GM12873 (cell line): ENCODE measurements around the gene GREM1.

Experiments
- TF ChIP-seq, protein P1 (sequence below): IDR thresholded peaks from 2 replicates; pipeline ENCODE4 v1.5.1; 2012; ENCODE audit warnings: low read depth, mild to moderate bottlenecking, moderate library complexity, low read length, control low read depth; ENCODE audit not compliant: insufficient read depth; ENCODE audit errors: missing control alignments

The GREM1 gene

DNA sequence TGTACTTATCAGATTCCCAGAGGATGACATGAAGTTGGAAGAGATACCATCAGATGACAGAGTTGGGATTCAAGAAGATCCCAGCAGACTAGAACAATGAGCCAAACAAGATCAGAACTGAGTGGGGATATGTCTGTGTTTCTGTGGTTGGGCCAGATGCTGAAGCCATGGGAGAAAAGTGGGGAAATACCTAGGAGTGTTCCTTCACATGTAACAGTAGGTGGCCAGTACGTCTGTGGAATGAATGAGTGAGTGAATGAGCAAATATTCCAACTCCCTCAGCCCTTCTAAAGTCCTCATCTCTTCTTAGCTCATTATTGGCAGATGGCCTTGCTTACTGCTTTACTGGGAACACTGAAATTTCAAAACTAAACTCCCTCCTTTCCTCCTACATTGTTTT lies 32.2 kb upstream of the GREM1 start:
- TF ChIP-seq, protein P1, sequence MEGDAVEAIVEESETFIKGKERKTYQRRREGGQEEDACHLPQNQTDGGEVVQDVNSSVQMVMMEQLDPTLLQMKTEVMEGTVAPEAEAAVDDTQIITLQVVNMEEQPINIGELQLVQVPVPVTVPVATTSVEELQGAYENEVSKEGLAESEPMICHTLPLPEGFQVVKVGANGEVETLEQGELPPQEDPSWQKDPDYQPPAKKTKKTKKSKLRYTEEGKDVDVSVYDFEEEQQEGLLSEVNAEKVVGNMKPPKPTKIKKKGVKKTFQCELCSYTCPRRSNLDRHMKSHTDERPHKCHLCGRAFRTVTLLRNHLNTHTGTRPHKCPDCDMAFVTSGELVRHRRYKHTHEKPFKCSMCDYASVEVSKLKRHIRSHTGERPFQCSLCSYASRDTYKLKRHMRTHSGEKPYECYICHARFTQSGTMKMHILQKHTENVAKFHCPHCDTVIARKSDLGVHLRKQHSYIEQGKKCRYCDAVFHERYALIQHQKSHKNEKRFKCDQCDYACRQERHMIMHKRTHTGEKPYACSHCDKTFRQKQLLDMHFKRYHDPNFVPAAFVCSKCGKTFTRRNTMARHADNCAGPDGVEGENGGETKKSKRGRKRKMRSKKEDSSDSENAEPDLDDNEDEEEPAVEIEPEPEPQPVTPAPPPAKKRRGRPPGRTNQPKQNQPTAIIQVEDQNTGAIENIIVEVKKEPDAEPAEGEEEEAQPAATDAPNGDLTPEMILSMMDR: no peak

DNA sequence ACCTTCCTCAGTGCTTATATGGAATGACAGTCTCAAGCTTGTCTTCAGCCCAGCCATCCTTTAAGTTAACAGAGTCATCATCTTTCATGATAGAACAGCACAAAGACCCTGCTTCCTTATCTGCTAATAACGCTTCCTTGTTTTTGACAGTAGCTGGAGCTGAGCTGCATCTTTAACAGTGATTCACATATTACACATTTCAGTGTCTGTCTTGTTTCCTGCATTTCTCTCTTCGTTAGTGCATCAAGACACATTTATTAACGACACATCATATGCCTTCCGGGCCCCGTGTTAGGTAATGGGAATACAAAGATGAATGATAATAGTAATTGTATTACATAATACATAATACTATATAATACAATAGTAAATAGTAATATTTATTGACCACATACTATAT lies 30.2 kb upstream of the GREM1 start:
- TF ChIP-seq, protein P1: no peak

DNA sequence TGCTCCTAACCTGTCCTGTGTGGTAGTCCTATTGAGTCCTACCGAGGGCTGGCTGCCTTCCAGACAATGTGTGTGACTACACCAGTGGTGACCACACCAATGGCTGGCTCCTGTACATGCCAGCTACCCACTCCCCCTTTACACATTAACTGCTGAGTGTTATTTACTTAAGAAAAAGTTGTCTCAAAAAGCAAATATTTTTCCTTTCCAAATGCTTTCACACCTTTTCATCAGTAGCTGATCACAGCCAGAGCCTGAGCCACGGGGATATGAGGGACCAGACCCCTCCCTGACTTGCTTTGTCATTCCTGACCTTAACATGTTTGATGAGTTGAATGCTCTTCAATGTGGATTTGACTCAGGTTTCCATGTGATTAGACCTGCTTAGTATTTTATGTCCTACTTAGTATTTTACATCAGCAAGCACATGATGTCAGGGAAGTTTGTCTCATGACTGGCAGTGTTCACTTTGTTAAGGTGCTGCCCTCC lies 29.6 kb upstream of the GREM1 start:
- TF ChIP-seq, protein P1: no peak

DNA sequence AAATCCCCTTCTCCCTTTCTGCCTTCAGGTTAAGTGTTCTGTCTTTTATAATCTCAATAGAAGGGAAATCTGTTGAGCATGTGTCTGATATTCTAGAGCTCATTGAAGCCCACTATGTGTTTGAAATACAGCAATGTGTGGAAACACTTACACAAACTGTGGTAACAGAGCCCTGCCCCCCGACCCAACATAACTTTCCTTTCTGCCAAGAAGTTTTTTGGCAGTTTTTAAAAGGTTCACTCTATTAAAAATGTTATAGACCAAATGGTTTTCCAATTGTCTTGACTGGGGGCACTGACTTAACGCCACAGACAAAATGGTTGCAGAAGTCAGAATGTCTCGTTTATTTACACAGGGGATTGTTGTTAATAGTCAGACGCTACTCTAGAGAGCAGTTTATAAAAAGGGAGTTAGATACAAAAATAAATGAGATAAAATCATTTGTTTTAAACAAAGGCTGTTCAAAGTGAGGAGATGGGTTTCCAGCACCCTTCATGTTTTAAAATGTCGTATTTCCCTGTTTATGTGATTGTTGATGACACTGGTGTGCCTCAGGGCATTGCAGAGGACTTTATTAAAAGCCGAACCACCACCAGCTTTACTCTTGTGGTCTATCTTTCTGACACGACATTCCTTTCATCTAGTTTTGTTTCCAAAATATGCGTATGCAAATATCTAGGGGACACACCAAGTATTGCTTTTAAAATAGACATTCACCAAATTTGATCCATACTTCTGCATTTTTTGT lies 26.7 kb upstream of the GREM1 start:
- TF ChIP-seq, protein P1: no peak

DNA sequence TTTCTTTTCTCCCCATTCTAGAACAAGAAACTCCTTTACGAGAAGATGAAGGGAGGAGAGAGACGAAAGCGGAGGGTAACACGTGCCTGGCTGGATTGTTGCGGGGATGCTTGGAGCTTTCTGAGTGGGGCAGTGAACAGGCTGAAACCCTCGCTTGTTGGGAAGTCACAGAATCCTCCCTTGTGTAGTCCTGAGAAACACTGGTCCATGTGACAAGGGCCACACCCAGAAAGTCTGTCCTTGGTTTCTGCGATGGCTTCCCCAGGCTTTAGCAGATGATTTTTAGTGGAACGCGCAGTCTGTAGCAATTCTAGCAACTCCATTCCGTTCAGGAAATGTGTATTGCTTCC lies 26.1 kb upstream of the GREM1 start:
- TF ChIP-seq, protein P1: no peak

DNA sequence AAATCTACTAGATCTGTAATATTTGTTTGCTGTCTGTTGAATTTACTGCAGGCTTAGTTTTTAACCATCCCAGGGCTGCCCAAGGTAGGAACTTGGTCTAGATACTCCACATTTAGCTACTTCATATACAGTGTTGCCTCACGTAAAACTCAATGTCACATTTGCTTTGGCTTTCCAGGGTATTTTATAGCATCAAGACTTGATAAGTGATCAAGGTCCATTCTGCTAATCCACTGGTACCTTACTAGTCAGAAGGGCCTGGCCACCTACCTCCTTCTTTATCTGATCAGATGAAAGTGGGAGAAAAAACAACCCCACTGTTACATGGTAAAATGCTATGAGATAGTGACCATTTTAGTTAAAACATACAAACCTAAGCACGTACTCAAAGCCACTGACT lies 25.5 kb upstream of the GREM1 start:
- TF ChIP-seq, protein P1: no peak

DNA sequence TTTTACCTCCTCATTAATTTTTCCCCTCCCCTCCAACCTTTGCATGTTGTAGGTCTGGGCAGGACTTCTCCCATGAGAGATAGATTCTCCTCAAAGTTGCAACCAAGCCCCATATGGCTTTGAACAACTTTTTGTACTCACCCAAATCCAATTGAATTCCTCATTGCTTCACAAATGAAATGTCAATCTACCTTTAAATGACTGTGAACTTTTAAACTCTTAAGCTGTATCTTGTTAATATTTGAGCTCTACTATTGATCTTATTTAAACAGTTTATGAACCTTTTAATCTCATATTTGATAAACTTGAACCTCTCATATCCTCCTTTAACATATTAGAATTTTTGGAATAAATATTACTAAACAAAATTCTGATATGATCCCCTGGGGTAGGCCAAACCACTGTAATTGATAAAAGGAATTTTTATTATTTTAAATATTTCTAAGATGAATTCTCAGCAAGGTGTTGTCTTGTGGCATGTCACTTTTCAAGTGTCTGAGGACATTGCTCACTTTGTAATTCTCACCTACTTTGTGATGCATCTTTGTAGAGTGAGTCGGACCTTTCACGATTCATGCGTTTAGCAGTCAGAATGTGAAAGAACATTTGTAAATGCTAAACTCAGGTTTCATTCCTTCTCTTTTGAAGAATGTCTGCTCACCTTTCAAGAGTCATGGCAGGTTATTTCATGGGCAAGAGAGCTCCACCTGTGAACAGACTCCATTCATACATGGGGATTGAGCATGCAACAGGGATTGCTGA lies 23.4 kb upstream of the GREM1 start:
- TF ChIP-seq, protein P1: no peak
